Measurements from ENCODE around the gene SH2D6.

The SH2D6 gene

GRCh38 chr2:85446296-85447221, 28.0 kb downstream of the SH2D6 start:
- TF ChIP-seq CTCF (IDR thresholded peaks at IDR 0.05; ENCODE audit: low read depth, low read length): no peak
- H3K4me1 ChIP-seq: peaks cover 24% of the 10 kb centered on the region
- H3K27me3 ChIP-seq: no peaks in the 10 kb centered on the region
- no peak for DNase-seq
- no peaks in the 10 kb centered on the region for H3K36me3 ChIP-seq
- no peaks in the 10 kb centered on the region for H3K9me3 ChIP-seq
- no peak overlapping the region for H3K4me3 ChIP-seq (ENCODE audit: low read depth, low read length)

GRCh38 chr2:85447222-85447585, 28.7 kb downstream of the SH2D6 start:
- Histone ChIP-seq H3K36me3 (no peaks in the 10 kb centered on the region), H3K9me3 (no peaks in the 10 kb centered on the region), H3K27me3 (no peaks in the 10 kb centered on the region), H3K4me3 (ENCODE audit: low read depth, low read length) (no peak overlapping the region), H3K4me1 (peaks cover 24% of the 10 kb centered on the region)
- TF ChIP-seq CTCF (IDR thresholded peaks at IDR 0.05; ENCODE audit: low read depth, low read length): no peak
- no peak for DNase-seq

GRCh38 chr2:85448461-85449213, 30.1 kb downstream of the SH2D6 start:
- Histone ChIP-seq H3K27me3 (no peaks in the 10 kb centered on the region), H3K9me3 (no peaks in the 10 kb centered on the region), H3K4me1 (peaks cover 24% of the 10 kb centered on the region), H3K4me3 (ENCODE audit: low read depth, low read length) (no peak overlapping the region), H3K36me3 (no peaks in the 10 kb centered on the region)
- no peak for DNase-seq
- TF ChIP-seq CTCF (IDR thresholded peaks at IDR 0.05; ENCODE audit: low read depth, low read length): no peak

GRCh38 chr2:85449214-85449588, 30.7 kb downstream of the SH2D6 start:
- no peak overlapping the region for H3K4me3 ChIP-seq (ENCODE audit: low read depth, low read length)
- no peaks in the 10 kb centered on the region for H3K27me3 ChIP-seq
- H3K9me3 ChIP-seq: no peaks in the 10 kb centered on the region
- no peaks in the 10 kb centered on the region for H3K36me3 ChIP-seq
- TF ChIP-seq CTCF (IDR thresholded peaks at IDR 0.05; ENCODE audit: low read depth, low read length): no peak
- H3K4me1 ChIP-seq: peaks cover 24% of the 10 kb centered on the region
- no peak for DNase-seq

- Histone ChIP-seq H3K27me3 (no peaks in the 10 kb centered on the region), H3K4me3 (ENCODE audit: low read depth, low read length) (no peak overlapping the region), H3K36me3 (no peaks in the 10 kb centered on the region), H3K4me1 (no peaks in the 10 kb centered on the region), H3K9me3 (no peaks in the 10 kb centered on the region)
- TF ChIP-seq CTCF (IDR thresholded peaks at IDR 0.05; ENCODE audit: low read depth, low read length): no peak
- DNase-seq: no peak
These were observed 33.7 kb downstream of the SH2D6 start for GRCh38 chr2:85452237-85452636.

- Histone ChIP-seq H3K27me3 (no peaks in the 10 kb centered on the region), H3K9me3 (no peaks in the 10 kb centered on the region), H3K4me3 (ENCODE audit: low read depth, low read length) (no peak overlapping the region), H3K36me3 (no peaks in the 10 kb centered on the region), H3K4me1 (no peaks in the 10 kb centered on the region)
- no peak for DNase-seq
- no peak for TF ChIP-seq CTCF (IDR thresholded peaks at IDR 0.05; ENCODE audit: low read depth, low read length)
These were observed 35.1 kb downstream of the SH2D6 start for GRCh38 chr2:85453571-85453970.

Data from BE2C (cell line).